Mucosa of rectum (tissue), 2 donors: Measurements from ENCODE around the gene SSTR3.
"Not testable (repeated sequence)": the region's sequence is repeated elsewhere in the genome, so short reads cannot be mapped to it uniquely, and the experiment has no call there.

Source experiments
- H3K27ac ChIP-seq, 2 donors: one replicate each; pipeline ENCODE4 v1.7.0; 2013; ENCODE audit warnings: inconsistent platforms in 2 of 2, low read depth in 2 of 2, low read length in 2 of 2
- H3K27me3 ChIP-seq, 2 donors: one replicate each; pipeline ENCODE4 v1.7.0; 2013; ENCODE audit warnings: low read length in 2 of 2; ENCODE audit not compliant: control insufficient read depth in 2 of 2, insufficient read depth in 2 of 2
- H3K36me3 ChIP-seq, 2 donors: one replicate each; pipeline ENCODE4 v1.7.0; 2013; ENCODE audit warnings: low read length in 2 of 2; ENCODE audit not compliant: control insufficient read depth in 2 of 2, insufficient read depth in 2 of 2
- H3K4me1 ChIP-seq, 2 donors: one replicate each; pipeline ENCODE4 v1.7.0; 2013; ENCODE audit warnings: low read length in 2 of 2, mild to moderate bottlenecking in 1 of 2; ENCODE audit not compliant: control insufficient read depth in 2 of 2, insufficient read depth in 2 of 2
- H3K4me3 ChIP-seq, 2 donors: one replicate each; pipeline ENCODE4 v1.7.0; 2013; ENCODE audit warnings: low read length in 2 of 2
- H3K9ac ChIP-seq, 2 donors: one replicate each; pipeline ENCODE4 v1.7.0; 2013; ENCODE audit warnings: low read length in 2 of 2, low read depth in 1 of 2, mild to moderate bottlenecking in 1 of 2
- H3K9me3 ChIP-seq, 2 donors: one replicate each; pipeline ENCODE4 v1.7.0; 2013; ENCODE audit warnings: low read length in 2 of 2; ENCODE audit not compliant: control insufficient read depth in 2 of 2
- donor health status: healthy.
- donor health status: Normal muscosa, but diverticular disease.

SSTR3 gene

DNA sequence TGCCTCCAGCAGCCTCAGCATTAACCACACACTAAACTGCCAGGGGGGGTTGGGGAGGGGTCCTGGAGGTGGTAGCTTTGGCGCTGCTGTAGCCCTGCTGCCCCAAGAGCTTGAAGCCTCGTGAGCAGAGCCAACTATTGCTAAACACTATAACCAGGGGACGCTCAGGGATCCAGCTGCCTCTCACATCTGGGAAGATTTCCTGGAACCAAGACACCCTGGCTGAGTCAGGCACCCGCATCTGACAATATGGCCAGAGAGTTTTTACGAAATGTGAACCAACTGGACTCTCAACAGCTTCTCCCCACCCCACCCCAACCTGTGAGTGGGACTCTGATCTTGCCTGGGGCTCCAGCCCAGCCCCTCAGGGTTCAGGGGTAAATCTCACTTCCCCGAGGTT is 38.6 kb downstream of the SSTR3 start:
- Histone ChIP-seq H3K36me3 (no peaks in the 10 kb centered on the region), H3K9me3 (no peaks in the 10 kb centered on the region), H3K4me1 (peaks cover 31 to 33% of the 10 kb centered on the region in 2 donors), H3K27me3 (no peaks in the 10 kb centered on the region), H3K4me3 (no peak overlapping the region), H3K9ac (no peak overlapping the region), H3K27ac (no peak overlapping the region)

GRCh38 chr22:37172266-37173245 is 39.7 kb downstream of the SSTR3 start:
- Histone ChIP-seq H3K9me3 (no peaks in the 10 kb centered on the region), H3K4me1 (peaks cover 31 to 33% of the 10 kb centered on the region in 2 donors), H3K9ac (no peak overlapping the region), H3K27me3 (no peaks in the 10 kb centered on the region), H3K36me3 (no peaks in the 10 kb centered on the region), H3K27ac (no peak overlapping the region), H3K4me3 (no peak overlapping the region)

- Histone ChIP-seq H3K4me1 (peaks cover 31 to 33% of the 10 kb centered on the region in 2 donors), H3K4me3 (no peak overlapping the region), H3K27me3 (no peaks in the 10 kb centered on the region), H3K36me3 (no peaks in the 10 kb centered on the region), H3K9me3 (no peaks in the 10 kb centered on the region), H3K9ac (no peak overlapping the region), H3K27ac (no peak overlapping the region)
These were observed 40.6 kb downstream of the SSTR3 start for GRCh38 chr22:37171662-37172061.

- not testable (repeated sequence) for H3K9me3 ChIP-seq, H3K9ac ChIP-seq, H3K36me3 ChIP-seq, H3K27me3 ChIP-seq, H3K4me3 ChIP-seq, H3K27ac ChIP-seq
- H3K4me1 ChIP-seq = peaks cover 24 to 29% of the 10 kb centered on the region in 2 donors
These were observed 41.4 kb downstream of the SSTR3 start for GRCh38 chr22:37170689-37171405.

GRCh38 chr22:37169947-37170688 is 42.2 kb downstream of the SSTR3 start:
- no peak overlapping the region for H3K27ac ChIP-seq
- no peaks in the 10 kb centered on the region for H3K27me3 ChIP-seq
- H3K4me3 ChIP-seq = no peak overlapping the region
- H3K9ac ChIP-seq = no peak overlapping the region
- H3K36me3 ChIP-seq = no peaks in the 10 kb centered on the region
- peaks cover 22 to 27% of the 10 kb centered on the region in 2 donors for H3K4me1 ChIP-seq
- no peaks in the 10 kb centered on the region for H3K9me3 ChIP-seq

GRCh38 chr22:37169406-37169805 is 42.9 kb downstream of the SSTR3 start:
- H3K9ac ChIP-seq = no peak overlapping the region
- no peak overlapping the region for H3K4me3 ChIP-seq
- H3K9me3 ChIP-seq = no peaks in the 10 kb centered on the region
- H3K4me1 ChIP-seq = peaks cover 26 to 27% of the 10 kb centered on the region in 2 donors
- H3K27me3 ChIP-seq = no peaks in the 10 kb centered on the region
- no peaks in the 10 kb centered on the region for H3K36me3 ChIP-seq
- H3K27ac ChIP-seq = no peak overlapping the region

GRCh38 chr22:37167981-37168647 is 44.2 kb downstream of the SSTR3 start:
- Histone ChIP-seq H3K27ac (peak overlapping the region; percentile 77 to 85), H3K9me3 (no peaks in the 10 kb centered on the region), H3K27me3 (no peaks in the 10 kb centered on the region), H3K9ac (peak overlapping the region; percentile 59 to 64), H3K36me3 (no peaks in the 10 kb centered on the region), H3K4me1 (peaks cover 30 to 33% of the 10 kb centered on the region in 2 donors), H3K4me3 (peak overlapping the region in 1 of 2 donors; percentile 23)

DNA sequence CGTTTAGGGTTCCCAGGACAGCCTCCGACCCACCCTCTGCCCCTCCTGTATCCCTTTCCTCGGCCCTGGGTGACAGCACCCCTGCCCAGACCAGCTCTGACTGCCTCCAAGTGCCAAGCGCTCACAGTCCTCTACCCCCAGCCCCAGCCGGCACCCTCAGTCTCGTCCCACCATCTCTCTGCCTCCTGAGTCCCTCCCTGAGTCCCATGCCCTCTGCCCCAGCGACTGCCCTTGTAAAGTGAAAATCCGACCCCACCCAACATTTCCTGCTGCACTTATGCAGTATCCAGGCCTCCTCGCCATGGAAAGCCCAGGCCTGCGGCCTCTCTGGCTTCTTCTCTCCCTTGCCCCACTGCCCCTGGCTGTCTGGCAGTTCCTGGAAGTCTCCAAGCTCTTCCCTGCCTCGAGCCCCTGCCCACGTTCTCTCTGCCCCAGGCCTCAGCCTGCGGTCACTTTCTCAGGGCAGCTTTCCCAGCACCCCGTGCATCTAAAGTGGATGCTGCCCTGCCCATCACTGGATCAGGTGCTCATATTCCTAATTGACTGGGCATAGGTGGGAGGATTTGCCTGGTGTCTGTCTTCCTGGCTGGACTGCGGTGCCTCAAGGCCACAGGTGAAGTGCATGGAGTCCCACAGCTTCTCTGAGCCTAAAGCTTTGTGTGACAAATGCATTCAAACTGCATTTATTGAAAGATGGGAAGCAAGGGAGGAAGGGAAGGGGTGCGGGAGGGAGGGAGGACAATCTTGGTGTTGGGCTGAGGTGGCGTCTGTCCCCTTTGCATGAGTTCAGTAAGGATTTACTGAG is 44.9 kb downstream of the SSTR3 start:
- Histone ChIP-seq H3K36me3 (no peaks in the 10 kb centered on the region), H3K4me1 (peaks cover 30 to 37% of the 10 kb centered on the region in 2 donors), H3K9ac (peak overlapping the region; percentile 59 to 64), H3K27ac (peak overlapping the region; percentile 77 to 85), H3K27me3 (no peaks in the 10 kb centered on the region), H3K9me3 (no peaks in the 10 kb centered on the region), H3K4me3 (peak overlapping the region; percentile 14 to 58)

DNA sequence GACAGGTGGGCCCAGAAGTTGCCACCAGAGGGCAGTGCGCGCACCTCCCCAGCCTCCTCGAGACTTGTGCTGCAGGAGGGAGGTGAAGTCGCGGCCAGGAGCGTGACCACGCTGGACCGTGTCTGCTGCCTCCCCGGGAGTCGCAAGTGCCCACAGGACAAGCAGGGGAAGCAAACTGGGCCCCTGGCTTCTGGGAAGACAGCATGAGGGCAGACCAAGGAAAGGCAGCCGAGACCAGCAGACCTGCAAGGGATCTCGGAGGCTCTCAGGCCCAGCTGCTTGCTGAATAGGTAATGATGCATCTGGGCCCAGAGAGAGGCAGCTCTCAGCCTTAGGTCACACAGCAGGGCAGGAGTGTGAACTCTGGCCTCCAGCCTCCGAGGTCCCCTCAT is 45.6 kb downstream of the SSTR3 start:
- Histone ChIP-seq H3K9ac (peak overlapping the region; percentile 59 to 63), H3K27ac (peak overlapping the region; percentile 77 to 85), H3K9me3 (no peaks in the 10 kb centered on the region), H3K4me3 (peak overlapping the region; percentile 44 to 58), H3K4me1 (peaks cover 30 to 41% of the 10 kb centered on the region in 2 donors), H3K36me3 (no peaks in the 10 kb centered on the region), H3K27me3 (no peaks in the 10 kb centered on the region)
